Measurements from ENCODE around the gene RNF32.

Gene RNF32

DNA sequence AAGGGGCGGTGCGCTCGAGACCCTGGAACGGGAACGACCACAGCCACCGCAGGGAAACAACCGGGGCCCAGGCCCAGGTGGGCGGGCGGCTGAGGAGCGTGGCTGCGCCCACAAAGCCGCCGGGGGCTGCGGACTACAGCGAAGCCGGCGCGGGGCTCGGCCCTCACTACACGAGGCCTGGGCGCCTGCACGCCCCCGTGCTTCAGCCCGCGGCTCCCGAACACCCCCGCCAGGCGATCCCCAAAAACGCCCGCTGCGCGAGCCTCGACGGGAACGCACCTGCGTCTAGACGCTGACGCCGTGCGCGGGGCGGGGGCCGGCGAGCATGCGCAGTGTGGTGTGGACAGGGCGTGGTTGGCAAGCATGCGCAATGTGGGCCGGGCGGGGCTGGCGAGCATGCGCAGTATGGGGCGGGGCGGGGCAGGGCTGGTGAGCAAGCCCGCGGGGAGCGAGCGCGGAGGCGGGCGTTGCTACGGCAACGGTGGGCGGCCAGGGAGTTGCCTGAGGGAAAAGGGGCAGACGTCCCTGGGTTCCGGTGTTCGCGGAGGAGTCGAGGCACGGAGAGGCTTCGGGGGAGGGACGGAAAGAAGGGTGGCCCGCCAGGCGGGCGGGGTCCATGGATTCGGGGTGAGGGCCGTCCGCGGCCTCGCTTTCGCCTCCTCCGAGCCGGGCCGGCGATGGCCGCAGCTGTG lies at the start of gene RNF32:
TSS of gene RNF32 (plus strand) at position 518 of the 692 bp plus-strand sequence. CDS start 3,104 bp downstream, outside the sequence.
- DNase-seq = peak; percentile 99

GRCh38 chr7:156592155-156592884 lies 48.3 kb upstream of the RNF32 start:
- no peak for DNase-seq

DNA sequence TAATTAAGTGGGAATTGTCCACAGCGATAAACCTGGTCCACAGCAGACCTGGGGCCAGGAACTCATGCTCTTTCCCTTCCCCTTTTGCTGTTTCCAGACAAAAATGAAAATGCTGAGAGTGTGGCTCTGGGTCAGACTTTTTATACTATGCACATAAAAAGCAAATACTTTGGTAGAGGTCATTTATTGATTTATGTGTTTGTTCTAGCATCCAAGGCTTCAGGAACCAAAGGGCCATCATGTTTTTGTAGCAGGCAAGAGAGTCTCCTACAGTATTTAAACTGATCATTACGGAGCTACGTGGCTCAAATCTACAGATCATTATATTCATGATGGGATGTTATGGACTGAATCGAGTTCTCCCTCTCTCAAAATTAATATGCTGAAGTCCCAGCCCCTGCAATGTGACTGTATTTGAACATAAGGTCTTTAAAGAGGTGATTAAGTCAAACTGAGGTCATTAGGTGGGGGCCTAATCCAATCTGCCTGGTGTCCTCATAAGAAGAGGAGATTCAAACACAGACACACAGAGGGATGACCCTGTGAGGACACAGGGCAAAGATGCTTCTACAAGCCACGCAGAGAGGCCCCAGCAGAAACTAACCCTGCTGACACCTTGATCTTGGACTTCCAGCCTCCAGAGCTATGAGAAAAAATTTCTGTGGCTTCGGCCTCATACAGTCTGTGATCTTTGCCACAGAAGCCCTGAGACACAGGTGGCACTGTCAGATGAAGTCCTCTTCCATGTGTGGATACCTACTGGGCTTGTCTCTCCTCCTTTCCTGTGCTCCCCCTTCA lies 46.1 kb upstream of the RNF32 start:
- no peak for DNase-seq

GRCh38 chr7:156600496-156600895 lies 40.1 kb upstream of the RNF32 start:
- no peak for DNase-seq

DNA sequence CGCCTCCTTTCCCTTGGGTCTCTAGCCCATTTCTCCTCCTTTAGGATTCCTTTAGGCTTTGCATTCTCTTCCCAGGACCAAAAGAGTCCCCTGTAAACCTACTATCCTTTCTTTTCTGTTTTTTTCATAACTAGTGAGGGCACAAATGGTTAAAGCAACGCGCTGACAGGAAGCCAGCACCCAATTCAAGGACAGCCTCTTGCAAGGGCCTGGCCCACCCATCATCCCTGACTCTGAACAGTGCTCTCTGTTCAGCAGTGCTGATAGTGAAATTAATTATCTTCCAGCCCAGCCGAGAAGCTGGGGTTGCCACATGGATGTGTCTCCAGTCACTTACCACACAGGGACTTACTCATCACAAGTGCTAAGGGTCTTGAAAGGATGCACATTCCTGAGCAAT lies 38.3 kb upstream of the RNF32 start:
- DNase-seq = no peak

DNA sequence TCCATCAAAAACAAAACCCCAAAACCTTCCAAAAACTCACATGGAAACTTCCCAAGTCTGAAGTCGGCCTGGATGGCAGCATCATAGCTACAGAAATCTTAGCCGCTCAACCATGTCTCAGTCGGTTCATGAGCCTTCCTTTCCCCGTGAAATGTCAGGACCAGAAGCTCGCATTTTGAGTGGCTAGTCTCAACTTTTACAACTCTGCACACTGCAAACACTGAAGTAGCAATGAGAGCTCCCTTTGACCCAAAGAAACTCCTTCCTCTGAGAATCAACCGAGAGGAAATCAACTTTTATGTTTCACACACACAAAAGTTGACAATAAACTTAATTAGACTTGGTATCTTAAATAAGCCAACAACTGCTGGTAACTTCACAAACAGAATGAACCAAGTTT lies 37.6 kb upstream of the RNF32 start:
- DNase-seq = no peak

DNA sequence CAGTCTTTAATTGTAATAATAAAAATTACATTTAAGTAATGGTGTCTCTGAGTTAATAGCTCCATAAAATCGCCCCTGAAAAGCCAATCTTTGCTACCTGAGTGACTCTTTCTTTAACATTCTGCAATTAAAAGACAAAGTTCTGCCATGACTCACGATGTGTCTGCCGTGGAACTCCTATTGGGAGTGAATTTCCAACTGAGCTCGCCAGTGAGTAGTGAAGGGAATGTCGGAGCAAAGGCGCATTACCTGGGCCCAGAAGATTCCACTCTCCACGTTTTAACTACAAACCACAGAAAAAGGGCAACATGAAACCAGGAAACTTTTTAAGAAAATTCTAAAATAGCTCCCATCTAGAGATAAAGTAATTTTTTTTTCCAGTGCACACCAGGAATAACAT lies 36.9 kb upstream of the RNF32 start:
- no peak for DNase-seq

DNA sequence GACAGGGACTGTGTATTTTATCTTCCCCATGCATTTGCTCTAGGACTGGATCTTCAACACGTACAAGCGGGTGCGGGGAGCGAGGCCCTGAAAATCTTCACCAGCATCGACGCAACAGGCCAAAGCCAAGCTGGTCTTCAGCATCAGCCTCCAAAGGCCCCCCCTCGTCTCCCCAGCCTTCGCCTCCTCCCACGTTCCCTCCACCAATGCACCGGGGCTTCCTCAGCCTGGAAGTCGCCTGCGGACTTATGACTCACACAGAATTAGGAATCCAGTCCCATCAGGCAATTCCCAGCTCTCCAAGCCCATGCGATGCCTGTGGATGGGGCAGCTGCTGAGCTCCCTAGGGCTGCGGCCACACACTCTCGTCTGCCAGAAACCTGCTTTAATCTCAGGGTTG lies 36.3 kb upstream of the RNF32 start:
- DNase-seq = no peak

DNA sequence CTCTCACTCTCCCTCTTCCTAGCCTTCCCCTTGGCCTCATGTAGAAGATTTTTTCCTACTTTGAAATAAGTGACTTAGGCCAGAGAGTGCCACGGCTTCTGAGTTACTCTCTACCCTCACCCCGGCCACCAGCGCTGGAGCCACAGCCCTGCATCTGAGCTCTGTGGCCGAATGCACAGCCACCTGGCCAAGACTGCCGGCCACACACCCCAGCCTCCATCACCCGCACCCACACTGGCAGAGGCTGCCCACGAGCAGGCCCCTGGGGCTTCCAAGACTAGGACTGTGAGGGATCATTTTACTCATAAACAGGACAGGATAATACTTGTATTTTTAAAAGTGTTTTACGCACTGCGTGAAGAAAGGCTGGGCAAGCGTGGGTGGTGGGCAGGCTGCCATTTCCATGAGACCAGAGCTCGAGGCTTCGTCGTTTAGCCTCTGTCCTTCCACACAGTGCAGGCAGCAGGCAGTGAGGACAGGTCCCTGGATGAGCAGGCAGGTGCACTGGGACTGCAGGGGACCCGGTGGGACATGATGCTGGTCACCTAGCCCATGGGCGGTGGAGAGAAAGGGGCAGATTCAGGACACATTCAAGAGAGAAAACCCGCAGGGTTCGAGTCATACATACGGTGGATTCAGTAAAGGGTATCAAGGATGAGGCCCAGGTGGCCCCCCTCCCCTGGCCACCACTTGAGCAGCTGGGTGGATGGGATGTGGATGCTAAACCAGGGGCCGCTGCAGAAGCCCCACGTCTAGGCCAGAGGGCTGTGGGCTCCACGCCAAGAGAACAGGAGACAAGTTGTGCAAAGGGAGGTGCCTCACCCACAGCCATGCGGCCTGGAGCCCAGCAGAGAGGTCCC lies 35.5 kb upstream of the RNF32 start:
- DNase-seq = no peak

- DNase-seq = no peak
Observed at GRCh38 chr7:156606135-156606534, 34.4 kb upstream of the RNF32 start.

DNA sequence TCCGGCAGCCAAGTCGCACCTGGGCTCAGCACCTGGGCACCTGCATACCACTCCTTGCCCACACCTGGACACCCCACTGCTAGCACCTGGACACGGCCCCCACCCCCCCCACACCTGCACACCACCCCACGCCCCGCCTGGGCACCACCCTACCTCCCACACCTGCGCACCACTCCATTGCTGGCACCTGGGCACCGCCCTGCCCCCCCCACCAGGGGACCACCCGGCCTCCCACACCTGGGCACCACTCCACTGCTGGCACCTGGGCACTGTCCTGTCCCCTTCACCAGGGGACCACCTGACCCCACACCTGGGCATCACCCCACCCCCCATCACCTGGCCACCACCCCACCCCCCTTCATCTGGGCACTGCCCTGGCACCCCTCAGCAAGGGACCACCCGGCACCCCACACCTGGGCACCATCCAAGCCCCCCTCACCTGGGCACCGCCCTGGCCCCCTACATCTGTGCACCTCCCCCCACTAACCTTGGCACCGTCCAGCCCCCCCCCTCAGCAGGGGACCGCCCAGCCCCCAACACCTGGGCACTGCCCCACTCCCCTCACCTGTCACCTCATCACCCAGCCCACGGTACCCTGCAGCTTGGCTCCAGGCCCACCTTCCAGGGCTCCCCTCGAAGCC lies 33.8 kb upstream of the RNF32 start:
- no peak for DNase-seq

GRCh38 chr7:156607332-156608172 lies 33.0 kb upstream of the RNF32 start:
- no peak for DNase-seq

DNA sequence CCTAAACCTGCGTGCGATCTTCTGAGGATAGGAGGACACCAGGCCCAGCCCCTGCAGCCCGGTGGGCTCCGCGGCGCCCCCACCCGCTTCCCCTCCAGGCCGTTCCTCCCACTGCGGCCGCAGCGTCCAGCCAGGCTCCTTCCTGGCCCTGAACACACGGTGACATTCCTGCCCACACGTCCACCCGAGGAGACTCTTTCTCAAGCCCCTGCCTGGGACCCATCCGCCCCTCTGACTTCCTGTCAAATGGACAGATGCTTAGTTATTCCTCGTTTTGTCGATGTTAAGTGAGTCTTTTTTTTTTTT lies 32.4 kb upstream of the RNF32 start:
- no peak for DNase-seq

GRCh38 chr7:156609010-156609877 lies 31.3 kb upstream of the RNF32 start:
- no peak for DNase-seq

GRCh38 chr7:156610130-156610529 lies 30.4 kb upstream of the RNF32 start:
- no peak for DNase-seq

GRCh38 chr7:156610601-156611000 lies 30.0 kb upstream of the RNF32 start:
- no peak for DNase-seq

GRCh38 chr7:156611014-156612010 lies 29.3 kb upstream of the RNF32 start:
- DNase-seq = no peak

GRCh38 chr7:156612930-156613329 lies 27.6 kb upstream of the RNF32 start:
- DNase-seq = peak; percentile 85
